Loucy (cell line): ENCODE measurements around the gene MSX1.

ENCODE experiments used
- EZH2phosphoT487 ChIP-seq: fragments of 200-600 bp; IDR thresholded peaks from 2 replicates; pipeline ENCODE4 v1.6.1; 2018; ENCODE audit warnings: antibody characterized with exemption, mild to moderate bottlenecking, moderate library complexity, borderline replicate concordance
- TF ChIP-seq, protein P1 (sequence below): fragments of 200-600 bp; sonication (generic); conservative IDR thresholded peaks from 2 replicates; pipeline ENCODE4 v1.5.1; 2014; ENCODE audit warnings: mild to moderate bottlenecking, antibody characterized with exemption, low read length

DNA sequence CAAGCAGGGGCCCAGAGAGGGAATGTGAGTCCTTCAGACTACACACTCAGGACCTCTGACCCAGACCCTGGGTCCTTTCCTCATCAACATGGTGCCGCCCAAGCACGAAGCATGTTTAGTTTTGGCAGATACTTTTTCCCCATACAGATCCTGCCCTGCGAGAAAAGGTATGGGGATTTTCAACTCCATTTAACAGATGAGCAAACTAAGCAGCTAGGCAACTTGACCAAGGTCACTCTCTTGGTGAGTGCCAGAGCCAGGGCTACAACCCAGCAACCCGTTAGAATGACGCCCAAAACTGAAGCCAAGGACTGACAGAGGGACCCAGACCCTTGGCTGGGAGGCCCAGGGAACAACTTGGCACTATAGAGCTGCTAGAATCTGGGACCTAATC, 40.3 kb upstream of the MSX1 start:
- TF ChIP-seq, protein P1, sequence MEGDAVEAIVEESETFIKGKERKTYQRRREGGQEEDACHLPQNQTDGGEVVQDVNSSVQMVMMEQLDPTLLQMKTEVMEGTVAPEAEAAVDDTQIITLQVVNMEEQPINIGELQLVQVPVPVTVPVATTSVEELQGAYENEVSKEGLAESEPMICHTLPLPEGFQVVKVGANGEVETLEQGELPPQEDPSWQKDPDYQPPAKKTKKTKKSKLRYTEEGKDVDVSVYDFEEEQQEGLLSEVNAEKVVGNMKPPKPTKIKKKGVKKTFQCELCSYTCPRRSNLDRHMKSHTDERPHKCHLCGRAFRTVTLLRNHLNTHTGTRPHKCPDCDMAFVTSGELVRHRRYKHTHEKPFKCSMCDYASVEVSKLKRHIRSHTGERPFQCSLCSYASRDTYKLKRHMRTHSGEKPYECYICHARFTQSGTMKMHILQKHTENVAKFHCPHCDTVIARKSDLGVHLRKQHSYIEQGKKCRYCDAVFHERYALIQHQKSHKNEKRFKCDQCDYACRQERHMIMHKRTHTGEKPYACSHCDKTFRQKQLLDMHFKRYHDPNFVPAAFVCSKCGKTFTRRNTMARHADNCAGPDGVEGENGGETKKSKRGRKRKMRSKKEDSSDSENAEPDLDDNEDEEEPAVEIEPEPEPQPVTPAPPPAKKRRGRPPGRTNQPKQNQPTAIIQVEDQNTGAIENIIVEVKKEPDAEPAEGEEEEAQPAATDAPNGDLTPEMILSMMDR: no peak
- TF ChIP-seq EZH2phosphoT487: no peak
